Prostate gland (tissue), 2 donors: Measurements from ENCODE around the gene PPP1R13L.

Experiments
- CTCF ChIP-seq, 4 experiments: fragments of 200-600 bp in 2 of 4; fragments of 450-650 bp in 2 of 4; sonication (generic) in 2 of 4; IDR thresholded peaks; 1 replicate in 3 of 4; 2 replicates in 1 of 4; pipeline ENCODE4 v1.5.1; 2016 to 2019; ENCODE audit warnings: antibody characterized with exemption in 4 of 4, mild to moderate bottlenecking in 2 of 4, moderate library complexity in 2 of 4
- POLR2AphosphoS5 ChIP-seq: sonication (generic); formaldehyde crosslinking; IDR thresholded peaks from one replicate; pipeline ENCODE4 v1.6.1; 2017; ENCODE audit warnings: antibody characterized with exemption

- TF ChIP-seq CTCF (IDR thresholded peaks at IDR 0.05), result no peak
- TF ChIP-seq POLR2AphosphoS5, result no peak
These were observed 48.0 kb downstream of the PPP1R13L start for GRCh38 chr19:45356760-45357444.
